Adrenal gland (tissue), 12 donors: ENCODE data around the gene RTF2. TPM values are rescaled to one million over a fixed set of nuclear protein-coding genes. Genes with fewer than 3 reads are reported as not detected.

ENCODE experiments used
- DNase-seq, 7 donors: peaks; one replicate each; pipeline ENCODE4 v3.0.0-alpha.2; 2019 to 2020
- H3K27ac ChIP-seq, 5 donors: fragments of 200-600 bp; sonication (generic) in 4 of 5; 1 replicate in 3 of 5; 2 replicates in 2 of 5; pipeline versions ENCODE4 v1.5.1 to v1.8.0; 2016 to 2020; ENCODE audit warnings: mild to moderate bottlenecking in 1 of 5
- H3K27me3 ChIP-seq: fragments of 200-600 bp; 2 replicates; pipeline ENCODE4 v1.8.0; 2021
- H3K36me3 ChIP-seq, 2 donors: fragments of 200-600 bp; replicated peaks in 1 of 2; 1 replicate in 1 of 2; 2 replicates in 1 of 2; pipeline versions ENCODE4 v1.5.1 to v1.8.0; 2018 to 2022
- H3K4me1 ChIP-seq, 2 donors: fragments of 200-600 bp; replicated peaks in 1 of 2; 1 replicate in 1 of 2; 2 replicates in 1 of 2; pipeline versions ENCODE4 v1.5.1 to v1.8.0; 2018 to 2021
- H3K4me3 ChIP-seq, 4 donors: fragments of 200-600 bp; sonication (generic) in 3 of 4; one replicate each; pipeline ENCODE4 v1.5.1; 2016 to 2018
- H3K9me3 ChIP-seq, 3 donors: fragments of 200-600 bp; sonication (generic) in 1 of 3; replicated peaks in 1 of 3; 1 replicate in 2 of 3; 2 replicates in 1 of 3; pipeline versions ENCODE4 v1.5.1 to v1.8.0; 2016 to 2021
- CTCF ChIP-seq, 6 experiments: fragments of 450-650 bp in 4 of 6; fragments of 200-600 bp in 2 of 6; sonication (generic) in 1 of 6; IDR thresholded peaks; 1 replicate in 5 of 6; 2 replicates in 1 of 6; pipeline versions ENCODE4 v1.5.1 to v1.8.0; 2016 to 2021; ENCODE audit warnings: antibody characterized with exemption in 6 of 6, mild to moderate bottlenecking in 2 of 6, moderate library complexity in 1 of 6
- POLR2A ChIP-seq, 2 donors: fragments of 450-650 bp; IDR thresholded peaks; one replicate each; pipeline ENCODE4 v1.6.1; 2017; ENCODE audit warnings: antibody characterized with exemption in 2 of 2, mild to moderate bottlenecking in 2 of 2, moderate library complexity in 1 of 2
- WGBS, 4 donors: extraction: QIAGEN DNeasy Blood & Tissue Kit in 2 of 4; methylation state at CpG; one replicate each; pipeline versions ENCODE4 v1.1.5 to v1.1.7; 2013 to 2017; 5-methylcytosine and 5-hydroxymethylcytosine counted together
- intact Hi-C, 2 donors: fragments of 100-400 bp; cut with DNase I; formaldehyde crosslinking; loops; one replicate each; pipeline versions ENCODE4 v1.14.1 to v1.15.0; 2022 to 2023
- polyA plus RNA-seq, 3 donors: library from polyadenylated mRNA; stranded (reverse); fragments of 200-250 nt in 2 of 3; fragments of 350-450 nt in 1 of 3; fragmentation: Illumina TruSeq in 1 of 3; extraction: RNeasy Lipid Tissue Mini Kit (QIAGEN cat#74804) in 1 of 3; gene quantifications; one replicate each; pipeline ENCODE4 v1.2.3, GENCODE V29; 2013 to 2014
- total RNA-seq, 9 donors: library from RNA; depleted of rRNA in 4 of 9; stranded (reverse); fragments of >200 nt in 4 of 9; fragments of 120-200 nt in 1 of 9; fragmentation: NEBNext Ultra II Directional in 1 of 9; extraction: Animal tissue kit (Norgen Biotek cat#: 25700) in 1 of 9; gene quantifications; one replicate each; pipeline versions ENCODE4 v1.1.0 to v1.2.4, GENCODE V29; 2013 to 2023
- donor health status: healthy with polysubstance abuse.
- donor health status: Bipolar disorder and iron deficiency.
- donor health status: DM: yes; HTN: yes; CAD: no.
- donor health status: DM: no; HTN: no; CAD: no.
- donor health status: DM: no; HTN: no; CAD: no.
- donor health status: DM: yes; HTN: yes; CAD: no.

RTF2 gene
- total and polyA plus RNA-seq, 12 donors, result 48.8 to 156 (median 92.8) TPM

- no peaks in the 10 kb centered on the region for H3K9me3 ChIP-seq
- WGBS, 4 donors, result 79 to 88% (median 85%) methylated on average over 5 of the region's 5 CpGs
- intact Hi-C loops, result no loop called here
- no peaks in the 10 kb centered on the region for H3K36me3 ChIP-seq
- peak in 1 of 7 donors; percentile 28 for DNase-seq
- H3K27me3 ChIP-seq, result no peaks in the 10 kb centered on the region
- no peak for TF ChIP-seq CTCF (IDR thresholded peaks at IDR 0.05)
- no peak overlapping the region for H3K27ac ChIP-seq
- no peaks in the 10 kb centered on the region for H3K4me1 ChIP-seq
- no peak overlapping the region for H3K4me3 ChIP-seq
These were observed 40.0 kb upstream of the RTF2 start for GRCh38 chr20:56428410-56428809.

DNA sequence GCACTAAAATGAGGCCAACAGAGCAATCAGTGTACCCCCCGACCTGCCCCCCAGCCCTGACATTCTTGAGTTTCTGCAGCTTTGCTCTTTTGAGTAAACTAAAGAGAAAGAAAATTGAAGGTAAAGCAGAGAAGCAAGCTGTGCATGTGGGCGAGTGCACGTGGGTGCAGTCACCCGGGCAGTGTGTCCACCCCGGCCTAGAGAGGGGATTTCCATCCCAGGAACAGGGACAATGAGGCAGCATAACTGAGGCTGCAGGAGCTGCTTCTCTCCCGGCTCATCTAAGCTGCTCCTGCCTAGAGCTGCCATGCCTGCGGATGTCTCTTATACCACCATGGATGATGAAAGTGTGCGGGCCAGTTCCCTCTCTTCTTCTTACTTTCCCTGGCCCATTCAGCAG is 39.5 kb upstream of the RTF2 start:
- no peaks in the 10 kb centered on the region for H3K36me3 ChIP-seq
- no peak overlapping the region for H3K27ac ChIP-seq
- TF ChIP-seq CTCF (IDR thresholded peaks at IDR 0.05) (no peak), POLR2A (IDR thresholded peaks at IDR 0.05) (no peak)
- H3K4me3 ChIP-seq, result no peak overlapping the region
- H3K9me3 ChIP-seq, result no peaks in the 10 kb centered on the region
- intact Hi-C loops, result no loop called here
- no peaks in the 10 kb centered on the region for H3K27me3 ChIP-seq
- WGBS, 4 donors, result 63 to 80% (median 78%) methylated on average over 8 of the region's 8 CpGs
- H3K4me1 ChIP-seq, result no peaks in the 10 kb centered on the region
- peak in 2 of 7 donors; percentile 4 to 37 for DNase-seq

DNA sequence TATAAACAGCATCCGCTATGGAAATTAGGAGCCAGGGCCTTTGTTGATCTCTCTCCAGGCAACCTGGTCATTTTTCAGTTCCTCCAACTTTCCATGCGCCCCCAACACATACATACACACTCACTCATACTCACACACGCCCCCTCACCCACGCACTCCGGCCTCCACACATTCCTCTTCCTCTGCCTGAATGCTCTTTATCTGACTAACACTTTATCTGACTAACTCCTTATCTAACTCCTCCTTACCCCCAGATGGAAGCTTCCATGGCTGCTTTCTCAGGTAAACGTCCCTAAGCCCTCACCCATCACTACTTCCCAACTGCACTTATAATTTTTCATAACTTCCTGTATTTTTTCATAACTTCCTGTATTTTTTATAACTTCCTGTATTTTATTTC is 38.9 kb upstream of the RTF2 start:
- intact Hi-C loops, result no loop called here
- H3K4me1 ChIP-seq, result no peaks in the 10 kb centered on the region
- DNase-seq, result peak in 2 of 7 donors; percentile 6 to 34
- no peaks in the 10 kb centered on the region for H3K9me3 ChIP-seq
- no peak overlapping the region for H3K27ac ChIP-seq
- no peak overlapping the region for H3K4me3 ChIP-seq
- no peaks in the 10 kb centered on the region for H3K36me3 ChIP-seq
- TF ChIP-seq POLR2A (IDR thresholded peaks at IDR 0.05), result no peak
- TF ChIP-seq CTCF (IDR thresholded peaks at IDR 0.05), result no peak
- 56 to 66% (median 61%) methylated on average over 6 of the region's 6 CpGs for WGBS, 4 donors
- no peaks in the 10 kb centered on the region for H3K27me3 ChIP-seq

- Histone ChIP-seq H3K27me3 (no peaks in the 10 kb centered on the region), H3K27ac (no peak overlapping the region), H3K4me3 (no peak overlapping the region), H3K9me3 (no peaks in the 10 kb centered on the region), H3K4me1 (no peaks in the 10 kb centered on the region), H3K36me3 (no peaks in the 10 kb centered on the region)
- 44 to 49% (median 46%) methylated on average over 4 of the region's 4 CpGs for WGBS, 4 donors
- no peak for TF ChIP-seq POLR2A (IDR thresholded peaks at IDR 0.05)
- no peak for TF ChIP-seq CTCF (IDR thresholded peaks at IDR 0.05)
- DNase-seq, result peak in 1 of 7 donors; percentile 21
- intact Hi-C loops, result no loop called here
These were observed 38.5 kb upstream of the RTF2 start for GRCh38 chr20:56429941-56430340.
